Kidney epithelial cell (primary cell): Measurements from ENCODE around the gene TLE3. TPM values are rescaled to one million over a fixed set of nuclear protein-coding genes. Genes with fewer than 3 reads are reported as not detected.

ENCODE experiments used
- DNase-seq: peaks from one replicate; pipeline ENCODE4 v3.0.0-alpha.2; 2010; ENCODE audit warnings: low read depth
- H3K27me3 ChIP-seq: 2 replicates; pipeline ENCODE4 v1.6.0; 2011; ENCODE audit warnings: low read length; ENCODE audit not compliant: control insufficient read depth, insufficient read depth
- H3K36me3 ChIP-seq: 2 replicates; pipeline ENCODE4 v1.5.1; 2011; ENCODE audit warnings: low read length; ENCODE audit not compliant: control insufficient read depth, insufficient read depth
- H3K4me3 ChIP-seq: 2 replicates; pipeline ENCODE4 v1.5.1; 2011; ENCODE audit warnings: low read depth, mild to moderate bottlenecking, control low read depth, low read length
- CTCF ChIP-seq: IDR thresholded peaks from 2 replicates; pipeline ENCODE4 v1.5.1; 2011; ENCODE audit warnings: mild to moderate bottlenecking, moderate library complexity, low read length, control low read depth, inconsistent platforms; ENCODE audit not compliant: insufficient read depth, poor library complexity, severe bottlenecking
- total RNA-seq: library from RNA; depleted of rRNA; stranded (reverse); fragments of >200 nt; gene quantifications from 2 replicates; pipeline ENCODE4 v1.2.3, GENCODE V29; 2015

TLE3 gene
- 67.5 and 90.9 TPM in 2 replicates for total RNA-seq

DNA sequence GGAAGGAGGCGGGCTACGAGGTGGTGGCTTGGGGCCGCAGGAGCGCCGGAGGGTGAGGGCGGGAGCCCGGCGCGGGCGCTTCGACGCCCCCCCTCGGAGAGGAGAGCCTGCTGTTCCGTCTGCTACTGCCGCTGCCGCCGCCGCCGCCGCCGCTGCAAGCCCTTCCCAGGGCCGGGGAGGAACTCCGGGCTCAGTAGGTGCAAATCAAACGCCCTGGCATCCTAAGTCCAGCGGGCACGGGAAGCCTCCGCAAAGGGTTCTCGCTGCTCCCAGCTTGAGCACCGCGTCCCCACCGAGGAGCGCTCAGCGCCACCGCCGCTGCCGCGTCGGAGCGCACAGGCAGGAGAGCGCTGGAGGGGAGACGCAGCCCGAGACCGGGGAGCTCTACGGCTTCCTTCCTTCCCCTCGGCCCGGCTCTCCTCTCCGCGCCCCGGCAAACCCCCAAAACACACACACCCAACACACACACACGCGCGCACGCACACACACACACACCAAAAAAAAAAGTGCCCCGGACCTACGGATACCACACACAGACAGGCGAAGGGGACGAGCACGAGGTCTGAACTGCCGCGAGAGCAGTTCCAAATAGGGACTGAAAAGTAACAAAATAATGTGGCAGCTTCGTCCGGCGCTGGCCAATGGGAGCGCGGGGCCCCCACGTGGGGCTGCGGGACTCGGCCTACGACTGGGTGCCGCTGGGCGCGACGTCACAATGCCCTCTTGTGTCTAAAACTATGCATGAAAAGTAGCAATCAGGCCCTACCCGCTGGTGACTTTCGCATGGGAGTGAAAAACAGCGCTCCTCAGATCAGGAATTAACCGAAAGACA, at the start of gene TLE3:
Gene TLE3 (minus strand): TSS at position 597 of the 832 bp plus-strand sequence. CDS start 1,119 bp downstream, outside the sequence.
- TF ChIP-seq CTCF, result peak; percentile 43
- no peaks in the 10 kb centered on the region for H3K36me3 ChIP-seq
- peak; percentile 92 for DNase-seq
- H3K4me3 ChIP-seq, result peak within 1 kb of the TSS; percentile 61
- H3K27me3 ChIP-seq, result peaks cover 4% of the 10 kb centered on the region

- TF ChIP-seq CTCF, result no peak
- DNase-seq, result no peak
- no peaks in the 10 kb centered on the region for H3K27me3 ChIP-seq
- no peak overlapping the region for H3K4me3 ChIP-seq
- no peaks in the 10 kb centered on the region for H3K36me3 ChIP-seq
These were observed 49.6 kb upstream of the TLE3 start for GRCh38 chr15:70147178-70147760.

- Histone ChIP-seq H3K36me3 (no peaks in the 10 kb centered on the region), H3K27me3 (no peaks in the 10 kb centered on the region), H3K4me3 (no peak overlapping the region)
- no peak for DNase-seq
- TF ChIP-seq CTCF, result no peak
These were observed 49.1 kb upstream of the TLE3 start for GRCh38 chr15:70146771-70147170.

- Histone ChIP-seq H3K36me3 (no peaks in the 10 kb centered on the region), H3K4me3 (no peak overlapping the region), H3K27me3 (no peaks in the 10 kb centered on the region)
- TF ChIP-seq CTCF, result no peak
- no peak for DNase-seq
These were observed 48.4 kb upstream of the TLE3 start for GRCh38 chr15:70146162-70146561.

- Histone ChIP-seq H3K36me3 (no peaks in the 10 kb centered on the region), H3K4me3 (no peak overlapping the region), H3K27me3 (no peaks in the 10 kb centered on the region)
- no peak for DNase-seq
- no peak for TF ChIP-seq CTCF
These were observed 47.5 kb upstream of the TLE3 start for GRCh38 chr15:70145261-70145660.
